DND-41 (cell line): Measurements from ENCODE around the gene PPP1R15B.

ENCODE experiments used
- ATAC-seq: fragments of 200-7000 bp; cut with Tn5 transposase; 3 replicates; pipeline ENCODE4 v1.9.1; 2021; ENCODE audit warnings: low read depth; ENCODE audit not compliant: insufficient read depth
- DNase-seq: peaks from one replicate; pipeline ENCODE4 v3.0.0-alpha.2; 2020
- H2AFZ ChIP-seq: 2 replicates; pipeline ENCODE4 v1.6.0; 2012; ENCODE audit warnings: low read depth, low read length
- H3K27ac ChIP-seq: 2 replicates; pipeline ENCODE4 v1.5.1; 2012; ENCODE audit warnings: low read length, inconsistent platforms
- H3K27me3 ChIP-seq: fragments of 200-600 bp; sonication (generic); 2 replicates; pipeline ENCODE4 v1.6.0; 2012; ENCODE audit warnings: low read length, mild to moderate bottlenecking, inconsistent platforms; ENCODE audit not compliant: insufficient read depth, poor library complexity
- H3K36me3 ChIP-seq: 2 replicates; pipeline ENCODE4 v1.5.1; 2012; ENCODE audit warnings: low read length, inconsistent platforms; ENCODE audit not compliant: insufficient read depth
- H3K4me1 ChIP-seq: 2 replicates; pipeline ENCODE4 v1.5.1; 2012; ENCODE audit warnings: mild to moderate bottlenecking, low read length; ENCODE audit not compliant: insufficient read depth
- H3K4me2 ChIP-seq: 2 replicates; pipeline ENCODE4 v1.6.0; 2012; ENCODE audit warnings: mild to moderate bottlenecking, moderate library complexity, low read length, inconsistent platforms; ENCODE audit not compliant: insufficient read depth
- H3K4me3 ChIP-seq, 2 experiments: fragments of 200-600 bp in 1 of 2; shearing (Covaris generic) in 1 of 2; 2 replicates each; pipeline ENCODE4 v1.5.1; 2012 to 2016; ENCODE audit warnings: inconsistent platforms in 2 of 2, low read length in 2 of 2, mild to moderate bottlenecking in 2 of 2, low read depth in 1 of 2, moderate library complexity in 1 of 2
- H3K79me2 ChIP-seq: 2 replicates; pipeline ENCODE4 v1.6.0; 2012; ENCODE audit warnings: low read length, inconsistent platforms; ENCODE audit not compliant: insufficient read depth
- H3K9ac ChIP-seq: 2 replicates; pipeline ENCODE4 v1.6.0; 2012; ENCODE audit warnings: low read depth, mild to moderate bottlenecking, inconsistent platforms, low read length, moderate library complexity
- H3K9me3 ChIP-seq: 2 replicates; pipeline ENCODE4 v1.5.1; 2012; ENCODE audit warnings: low read length, moderate library complexity, mild to moderate bottlenecking, inconsistent platforms; ENCODE audit not compliant: insufficient read depth, severe bottlenecking
- H4K20me1 ChIP-seq: 2 replicates; pipeline ENCODE4 v1.6.0; 2012; ENCODE audit warnings: low read length; ENCODE audit not compliant: insufficient read depth
- CTCF ChIP-seq: IDR thresholded peaks from 2 replicates; pipeline ENCODE4 v1.5.1; 2012; ENCODE audit warnings: borderline replicate concordance, low read length, moderate library complexity, mild to moderate bottlenecking; ENCODE audit not compliant: poor library complexity, severe bottlenecking; ENCODE audit errors: extremely low read depth
- EZH2 ChIP-seq: IDR thresholded peaks from 3 replicates; pipeline ENCODE4 v1.6.1; 2012; ENCODE audit warnings: borderline replicate concordance, low read depth, mild to moderate bottlenecking, moderate library complexity, low read length, inconsistent platforms; ENCODE audit not compliant: severe bottlenecking

The PPP1R15B gene

GRCh38 chr1:204357551-204358490, 53.8 kb downstream of the PPP1R15B start:
- no peak for ATAC-seq
- H3K4me2 ChIP-seq, result no peak overlapping the region
- H3K27me3 ChIP-seq, result peaks cover 24% of the 10 kb centered on the region
- TF ChIP-seq CTCF, result no peak
- no peak for TF ChIP-seq EZH2
- no peak overlapping the region for H3K27ac ChIP-seq
- no peaks in the 10 kb centered on the region for H3K36me3 ChIP-seq
- DNase-seq, result no peak
- H3K9ac ChIP-seq, result no peak overlapping the region
- H3K79me2 ChIP-seq, result no peaks in the 10 kb centered on the region
- peaks cover 7% of the 10 kb centered on the region for H3K4me1 ChIP-seq
- 0 out of 2 replicates have a peak, but pooled peaks cover 2% of the 10 kb centered on the region for H4K20me1 ChIP-seq
- H3K9me3 ChIP-seq, result no peaks in the 10 kb centered on the region
- no peak overlapping the region for H3K4me3 ChIP-seq
- H2AFZ ChIP-seq, result no peak overlapping the region

GRCh38 chr1:204356997-204357396, 54.6 kb downstream of the PPP1R15B start:
- H3K9ac ChIP-seq, result no peak overlapping the region
- H2AFZ ChIP-seq, result no peak overlapping the region
- no peaks in the 10 kb centered on the region for H3K36me3 ChIP-seq
- H3K4me1 ChIP-seq, result peaks cover 7% of the 10 kb centered on the region
- H3K9me3 ChIP-seq, result no peaks in the 10 kb centered on the region
- ATAC-seq (no peak), DNase-seq (no peak)
- H3K4me2 ChIP-seq, result no peak overlapping the region
- H3K27ac ChIP-seq, result no peak overlapping the region
- no peak overlapping the region for H3K4me3 ChIP-seq
- peaks cover 18% of the 10 kb centered on the region for H3K27me3 ChIP-seq
- H4K20me1 ChIP-seq, result 0 out of 2 replicates have a peak, but pooled peaks cover 2% of the 10 kb centered on the region
- no peaks in the 10 kb centered on the region for H3K79me2 ChIP-seq
- no peak for TF ChIP-seq CTCF

GRCh38 chr1:204355913-204356312, 55.7 kb downstream of the PPP1R15B start:
- no peak overlapping the region for H3K9ac ChIP-seq
- H3K27me3 ChIP-seq, result peaks cover 16% of the 10 kb centered on the region
- TF ChIP-seq CTCF (no peak), EZH2 (no peak)
- no peak overlapping the region for H3K4me2 ChIP-seq
- DNase-seq (no peak), ATAC-seq (no peak)
- no peaks in the 10 kb centered on the region for H3K36me3 ChIP-seq
- H3K4me3 ChIP-seq, result no peak overlapping the region
- H3K4me1 ChIP-seq, result peaks cover 7% of the 10 kb centered on the region
- H3K27ac ChIP-seq, result no peak overlapping the region
- H3K9me3 ChIP-seq, result no peaks in the 10 kb centered on the region
- 0 out of 2 replicates have a peak, but pooled peaks cover 2% of the 10 kb centered on the region for H4K20me1 ChIP-seq
- H3K79me2 ChIP-seq, result no peaks in the 10 kb centered on the region
- no peak overlapping the region for H2AFZ ChIP-seq
